GM10266 (cell line): ENCODE results near the gene FAM43B.

ENCODE experiments used
- DNase-seq: peaks from one replicate; pipeline ENCODE4 v3.0.0; 2012; ENCODE audit errors: extremely low spot score
- TF ChIP-seq, protein P1 (sequence below): IDR thresholded peaks from 2 replicates; pipeline ENCODE4 v1.5.1; 2012; ENCODE audit warnings: mild to moderate bottlenecking, low read depth; ENCODE audit not compliant: control insufficient read depth, insufficient read depth; ENCODE audit errors: missing control alignments

FAM43B gene

DNA sequence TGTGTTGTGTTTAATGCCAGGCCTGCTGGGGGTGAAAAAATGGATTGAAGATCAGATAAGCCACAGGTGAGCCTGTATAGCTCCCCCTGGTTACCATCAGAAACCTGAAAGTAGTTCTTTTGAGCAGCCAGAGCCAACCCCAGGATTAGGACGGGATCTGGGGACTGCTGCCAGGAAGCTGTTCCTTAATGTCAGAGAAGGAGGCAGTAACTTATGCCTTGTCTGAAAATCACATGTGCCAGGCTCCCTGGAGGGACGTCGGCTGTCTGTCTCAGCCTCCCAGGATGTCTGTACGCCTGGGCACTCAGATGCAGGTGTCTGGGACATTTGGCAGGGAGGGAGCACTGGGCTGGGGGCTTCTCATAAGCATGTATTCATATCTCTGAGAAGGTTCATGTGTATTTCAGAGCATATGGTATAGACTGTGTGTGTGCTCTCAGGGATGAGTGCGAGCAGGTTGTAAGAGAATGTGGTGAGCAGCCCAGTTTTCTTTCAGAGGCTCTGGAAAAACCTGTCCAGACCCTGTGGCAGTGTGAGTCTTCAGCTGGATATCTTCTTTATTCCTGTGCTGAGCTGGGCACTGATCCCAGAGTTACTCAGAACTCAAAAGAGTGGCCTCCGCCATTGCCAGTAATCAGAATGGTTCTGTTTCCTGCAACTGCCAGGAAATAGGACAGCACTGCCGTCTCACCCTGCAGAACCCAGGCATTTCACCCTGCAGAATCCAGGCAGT lies 2.8 kb downstream of the FAM43B start:
- TF ChIP-seq, protein P1, sequence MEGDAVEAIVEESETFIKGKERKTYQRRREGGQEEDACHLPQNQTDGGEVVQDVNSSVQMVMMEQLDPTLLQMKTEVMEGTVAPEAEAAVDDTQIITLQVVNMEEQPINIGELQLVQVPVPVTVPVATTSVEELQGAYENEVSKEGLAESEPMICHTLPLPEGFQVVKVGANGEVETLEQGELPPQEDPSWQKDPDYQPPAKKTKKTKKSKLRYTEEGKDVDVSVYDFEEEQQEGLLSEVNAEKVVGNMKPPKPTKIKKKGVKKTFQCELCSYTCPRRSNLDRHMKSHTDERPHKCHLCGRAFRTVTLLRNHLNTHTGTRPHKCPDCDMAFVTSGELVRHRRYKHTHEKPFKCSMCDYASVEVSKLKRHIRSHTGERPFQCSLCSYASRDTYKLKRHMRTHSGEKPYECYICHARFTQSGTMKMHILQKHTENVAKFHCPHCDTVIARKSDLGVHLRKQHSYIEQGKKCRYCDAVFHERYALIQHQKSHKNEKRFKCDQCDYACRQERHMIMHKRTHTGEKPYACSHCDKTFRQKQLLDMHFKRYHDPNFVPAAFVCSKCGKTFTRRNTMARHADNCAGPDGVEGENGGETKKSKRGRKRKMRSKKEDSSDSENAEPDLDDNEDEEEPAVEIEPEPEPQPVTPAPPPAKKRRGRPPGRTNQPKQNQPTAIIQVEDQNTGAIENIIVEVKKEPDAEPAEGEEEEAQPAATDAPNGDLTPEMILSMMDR: no peak
- no peak for DNase-seq

DNA sequence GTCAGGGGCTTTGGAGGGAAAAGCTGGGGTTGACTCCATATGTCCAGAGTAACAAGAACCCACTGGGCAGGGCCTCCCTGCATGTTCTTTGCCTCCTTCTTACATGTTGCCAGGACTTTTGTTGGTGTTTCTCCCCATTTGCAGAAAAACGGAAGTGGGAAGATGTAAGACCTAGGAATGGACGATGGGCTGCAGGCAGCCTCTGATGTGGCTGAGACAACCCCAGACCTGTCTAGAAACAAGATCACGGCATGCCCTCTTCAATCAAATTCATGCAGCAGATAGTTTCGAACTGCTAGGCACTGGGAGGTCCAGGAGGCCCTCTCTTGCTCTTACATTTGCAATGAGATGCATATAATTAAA lies 3.4 kb downstream of the FAM43B start:
- no peak for DNase-seq
- TF ChIP-seq, protein P1: no peak

DNA sequence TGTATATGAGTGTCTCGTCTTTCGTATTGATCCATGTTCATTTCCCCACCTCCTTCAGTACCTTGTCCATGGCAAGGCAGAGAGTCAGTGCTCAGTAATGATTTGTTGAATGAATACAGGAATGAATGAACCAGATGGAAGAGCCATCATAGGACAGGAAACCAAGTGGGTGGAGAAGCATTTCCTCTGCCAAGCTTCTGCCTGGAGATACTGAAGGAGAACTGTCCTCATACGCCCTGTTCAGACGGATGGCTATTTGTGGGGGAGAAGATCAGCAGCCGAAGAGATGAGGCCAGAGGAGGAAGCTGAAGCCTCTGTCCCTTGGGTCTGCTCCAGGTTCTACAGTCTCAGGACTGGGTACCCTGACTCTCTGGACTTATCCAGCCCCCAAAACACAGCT lies 5.8 kb downstream of the FAM43B start:
- TF ChIP-seq, protein P1: no peak

DNA sequence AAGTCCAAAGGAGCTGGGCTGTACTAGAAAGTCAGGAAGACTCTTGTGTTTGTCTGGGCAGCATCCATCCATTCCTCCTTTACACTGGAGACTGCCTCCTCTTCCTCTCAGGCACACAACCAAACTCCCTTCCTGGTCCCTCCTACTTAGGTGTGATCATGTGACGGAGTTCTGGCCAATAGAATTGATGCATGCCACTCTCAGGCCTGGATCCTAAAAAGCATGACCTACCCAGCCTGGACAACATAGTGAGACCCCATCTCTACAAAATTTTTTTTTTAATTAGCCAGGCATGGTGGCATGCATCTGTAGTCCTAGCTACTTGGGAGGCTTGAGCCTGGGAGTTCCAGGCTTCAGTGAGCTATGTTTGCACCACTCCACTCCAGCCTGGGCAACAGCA lies 8.6 kb downstream of the FAM43B start:
- DNase-seq: no peak
- TF ChIP-seq, protein P1: no peak

More for the DNA sequence above, 5.8 kb downstream of the FAM43B start:
- DNase-seq: no peak

DNA sequence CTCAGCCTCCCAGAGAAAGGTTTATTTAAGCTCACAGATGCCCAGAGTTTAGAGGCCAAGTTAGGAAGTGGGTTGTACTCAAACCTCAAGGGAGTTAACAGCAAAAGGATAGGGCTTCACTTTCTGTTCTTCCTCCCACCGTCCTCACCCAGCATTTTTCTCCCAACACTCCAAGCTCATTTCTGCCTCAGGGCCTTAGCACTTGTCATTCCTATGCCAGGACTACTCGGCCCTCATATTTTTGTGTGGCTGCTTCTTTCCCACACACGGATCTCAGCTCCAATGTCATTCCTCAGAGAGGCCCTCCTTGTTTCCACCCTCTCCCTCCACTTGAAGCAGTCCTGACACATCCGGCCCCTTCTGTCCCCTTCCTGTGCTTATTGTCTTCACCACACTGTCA lies 12.9 kb downstream of the FAM43B start:
- TF ChIP-seq, protein P1: no peak
- no peak for DNase-seq

DNA sequence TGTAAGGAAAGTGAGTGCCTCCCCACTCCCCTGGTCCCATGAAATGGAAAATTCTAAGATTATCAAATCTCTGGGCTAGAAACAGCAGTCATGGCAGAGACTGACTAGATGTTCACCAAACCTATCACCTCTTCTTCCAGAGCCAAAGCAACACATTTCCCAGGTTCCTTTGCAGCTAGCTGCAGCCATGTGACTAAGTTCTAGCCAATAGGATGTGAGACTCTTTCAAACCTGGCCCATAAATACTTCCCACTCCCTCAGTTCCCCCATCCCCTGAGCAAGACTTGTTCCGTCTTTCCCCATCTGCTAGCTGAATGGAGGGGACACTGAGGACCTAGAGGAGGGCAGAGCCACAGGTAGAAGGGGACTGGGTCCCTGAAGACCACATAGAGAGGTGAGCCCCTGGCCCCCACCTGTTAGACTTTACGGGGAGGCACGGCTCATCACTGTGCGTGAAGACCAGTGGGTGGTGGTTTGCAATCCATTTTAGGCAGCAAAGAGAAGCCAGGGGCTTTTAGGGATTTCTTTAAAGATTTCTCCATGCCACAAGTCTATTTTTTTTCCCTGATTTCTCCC lies 17.2 kb downstream of the FAM43B start:
- DNase-seq: no peak
- TF ChIP-seq, protein P1: no peak

DNA sequence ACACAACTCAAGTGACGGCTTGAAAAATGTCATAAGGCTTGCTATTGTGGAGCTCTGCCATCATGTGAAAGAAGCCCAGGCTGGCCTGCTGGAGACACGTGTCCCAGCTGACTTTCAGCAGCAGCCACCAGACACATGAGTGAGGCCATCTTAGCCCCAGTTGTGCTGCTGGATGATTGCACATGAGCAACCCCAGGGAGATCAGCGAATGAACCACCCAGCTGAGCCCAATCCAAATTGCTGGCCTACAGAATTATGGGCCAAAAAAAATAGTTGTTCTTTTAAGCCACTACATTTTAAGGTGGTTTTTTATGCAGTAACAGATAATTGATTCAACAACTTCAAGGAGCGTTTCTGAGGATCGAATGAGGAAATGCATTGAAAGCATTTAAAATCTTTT lies 19.1 kb downstream of the FAM43B start:
- DNase-seq: no peak
- TF ChIP-seq, protein P1: no peak
